Keratinocyte (primary cell): Measurements from ENCODE around the gene FAP. TPM values are rescaled to one million over a fixed set of nuclear protein-coding genes. Genes with fewer than 3 reads are reported as not detected.

Experiments
- DNase-seq: peaks from one replicate; pipeline ENCODE4 v3.0.0-alpha.2; 2011; ENCODE audit warnings: low read depth, missing footprints, low spot score
- FAIRE-seq: peaks from 2 replicates; lab custom pipeline; 2011; peaks lifted over from hg19 to GRCh38; lab: Jason Lieb, UNC
- H2AFZ ChIP-seq: 2 replicates; pipeline ENCODE4 v1.6.0; 2012; ENCODE audit warnings: low read length, control low read depth, inconsistent platforms; ENCODE audit not compliant: control insufficient read depth
- H3K27ac ChIP-seq: 2 replicates; pipeline ENCODE4 v1.5.1; 2011; ENCODE audit warnings: low read length; ENCODE audit not compliant: control insufficient read depth, insufficient read depth
- H3K27me3 ChIP-seq: 3 replicates; pipeline ENCODE4 v1.6.0; 2011; ENCODE audit warnings: low read length; ENCODE audit not compliant: control insufficient read depth, insufficient read depth; ENCODE audit errors: extremely low read depth
- H3K36me3 ChIP-seq, 2 experiments: 2 replicates in 1 of 2; 3 replicates in 1 of 2; pipeline ENCODE4 v1.5.1; 2011; ENCODE audit warnings: low read length in 2 of 2, mild to moderate bottlenecking in 1 of 2; ENCODE audit not compliant: control insufficient read depth in 2 of 2, insufficient read depth in 2 of 2; ENCODE audit errors: extremely low read depth in 1 of 2
- H3K4me1 ChIP-seq: 3 replicates; pipeline ENCODE4 v1.5.1; 2011; ENCODE audit warnings: low read length; ENCODE audit not compliant: control insufficient read depth, insufficient read depth; ENCODE audit errors: extremely low read depth
- H3K4me2 ChIP-seq: 3 replicates; pipeline ENCODE4 v1.6.0; 2011; ENCODE audit warnings: low read depth, low read length; ENCODE audit not compliant: control insufficient read depth, insufficient read depth; ENCODE audit errors: extremely low read depth
- H3K4me3 ChIP-seq, 3 experiments: fragments of 200-600 bp in 1 of 3; sonication (generic) in 1 of 3; 2 replicates in 2 of 3; 3 replicates in 1 of 3; pipeline ENCODE4 v1.5.1; 2011 to 2016; ENCODE audit warnings: low read length in 3 of 3, mild to moderate bottlenecking in 3 of 3, control low read depth in 2 of 3, inconsistent platforms in 1 of 3, low read depth in 1 of 3, mixed read lengths in 1 of 3, mixed run types in 1 of 3, moderate library complexity in 1 of 3; ENCODE audit not compliant: control insufficient read depth in 2 of 3, insufficient read depth in 2 of 3; ENCODE audit errors: extremely low read depth in 1 of 3
- H3K79me2 ChIP-seq: 2 replicates; pipeline ENCODE4 v1.6.0; 2012; ENCODE audit warnings: low read length; ENCODE audit not compliant: control insufficient read depth, insufficient read depth
- H3K9ac ChIP-seq: 3 replicates; pipeline ENCODE4 v1.6.0; 2011; ENCODE audit warnings: low read length; ENCODE audit not compliant: control insufficient read depth, insufficient read depth; ENCODE audit errors: extremely low read depth
- H3K9me1 ChIP-seq: 3 replicates; pipeline ENCODE4 v1.6.0; 2011; ENCODE audit warnings: low read length; ENCODE audit not compliant: control insufficient read depth, insufficient read depth; ENCODE audit errors: extremely low read depth
- H3K9me3 ChIP-seq: 2 replicates; pipeline ENCODE4 v1.5.1; 2012; ENCODE audit warnings: low read depth, low read length; ENCODE audit not compliant: control insufficient read depth
- H4K20me1 ChIP-seq: 3 replicates; pipeline ENCODE4 v1.6.0; 2011; ENCODE audit warnings: low read length; ENCODE audit not compliant: control insufficient read depth, insufficient read depth; ENCODE audit errors: extremely low read depth
- CTCF ChIP-seq, 3 experiments: IDR thresholded peaks in 1 of 3; conservative IDR thresholded peaks in 1 of 3; optimal IDR thresholded peaks in 1 of 3; 2 replicates in 2 of 3; 3 replicates in 1 of 3; pipeline versions ENCODE3 to v1.5.1; 2011; ENCODE audit warnings: low read length in 3 of 3, mild to moderate bottlenecking in 3 of 3, moderate library complexity in 2 of 3, control low read depth in 1 of 3, inconsistent platforms in 1 of 3; ENCODE audit not compliant: insufficient read depth in 2 of 3; ENCODE audit errors: extremely low read depth in 1 of 3
- EZH2 ChIP-seq: IDR thresholded peaks from one replicate; pipeline ENCODE4 v1.6.1; 2012; ENCODE audit warnings: inconsistent platforms, mild to moderate bottlenecking, low read length, moderate library complexity
- dilution Hi-C: fragments of 300-500 bp; cut with MboI; formaldehyde crosslinking; loops from one replicate; pipeline ENCODE4 v1.7.0; 2020; ENCODE audit warnings: low sequenced_read_pairs; ENCODE audit not compliant: extremely low pct_ligation_motif_present
- polyA plus RNA-seq, 5 experiments: library from polyadenylated mRNA; depleted of rRNA in 3 of 5; stranded (reverse) in 3 of 5; stranded (forward) in 1 of 5; unstranded in 1 of 5; fragments of >200 nt; gene quantifications; 1 replicate in 1 of 5; 2 replicates in 3 of 5; 3 replicates in 1 of 5; pipeline versions ENCODE4 v1.2.1 to v1.2.3, GENCODE V29; 2011 to 2012; ENCODE audit warnings: missing spikeins in 2 of 5, low read depth in 1 of 5, low replicate concordance in 1 of 5

The FAP gene
- polyA plus RNA-seq, 1 donor (not counting 4 experiments of a cell fraction or from before 2014, with no cell fraction given) = 8.5 TPM

- Histone ChIP-seq H2AFZ (no peak overlapping the region), H3K36me3 (peaks cover 0 to 7% of the 10 kb centered on the region in 2 experiments), H3K79me2 (no peaks in the 10 kb centered on the region), H3K27ac (no peak overlapping the region), H3K9me3 (no peaks in the 10 kb centered on the region), H3K4me2 (no peak overlapping the region), H3K4me1 (no peaks in the 10 kb centered on the region), H3K27me3 (no peaks in the 10 kb centered on the region), H4K20me1 (no peaks in the 10 kb centered on the region), H3K9ac (no peak overlapping the region), H3K4me3 (no peak overlapping the region), H3K9me1 (no peaks in the 10 kb centered on the region)
- dilution Hi-C loops = no loop called here
- no peak for FAIRE-seq
- TF ChIP-seq EZH2 = no peak
- no peak for TF ChIP-seq CTCF (optimal IDR thresholded peaks at IDR 0.05 in 1 of 3, IDR thresholded peaks at IDR 0.05 in 1 of 3, conservative IDR thresholded peaks at IDR 0.05 in 1 of 3; ENCODE audit: extremely low read depth in 1 of 3, insufficient read depth in 2 of 3, low read length in 3 of 3)
- DNase-seq = no peak
These were observed 76.5 kb downstream of the FAP start for GRCh38 chr2:162166745-162167144.

- TF ChIP-seq CTCF (optimal IDR thresholded peaks at IDR 0.05 in 1 of 3, IDR thresholded peaks at IDR 0.05 in 1 of 3, conservative IDR thresholded peaks at IDR 0.05 in 1 of 3; ENCODE audit: extremely low read depth in 1 of 3, insufficient read depth in 2 of 3, low read length in 3 of 3) (no peak), EZH2 (no peak)
- Histone ChIP-seq H3K9me1 (no peaks in the 10 kb centered on the region), H4K20me1 (no peaks in the 10 kb centered on the region), H3K27me3 (no peaks in the 10 kb centered on the region), H3K4me3 (no peak overlapping the region), H3K79me2 (no peaks in the 10 kb centered on the region), H3K36me3 (peaks cover 0 to 7% of the 10 kb centered on the region in 2 experiments), H3K9me3 (no peaks in the 10 kb centered on the region), H3K4me2 (no peak overlapping the region), H3K27ac (no peak overlapping the region), H3K4me1 (no peaks in the 10 kb centered on the region), H2AFZ (no peak overlapping the region), H3K9ac (no peak overlapping the region)
- FAIRE-seq = no peak
- DNase-seq = no peak
- dilution Hi-C loops = no loop called here
These were observed 77.1 kb downstream of the FAP start for GRCh38 chr2:162166174-162166573.
